HepG2 (cell line): Measurements from ENCODE around the gene GZF1. TPM values are rescaled to one million over a fixed set of nuclear protein-coding genes. Genes with fewer than 3 reads are reported as not detected.

Experiments
- BRD4 ChIP-seq: sonication (generic); formaldehyde crosslinking; IDR thresholded peaks from 2 replicates; pipeline ENCODE4 v1.4.0; 2020; ENCODE audit warnings: missing genetic modification reagents
- HMG20B ChIP-seq: conservative IDR thresholded peaks from 2 replicates; pipeline ENCODE4 v1.6.1; 2016; ENCODE audit warnings: missing genetic modification reagents, missing compliant biosample characterization
- JUN ChIP-seq: sonication (generic); formaldehyde crosslinking; IDR thresholded peaks from 2 replicates; pipeline ENCODE4 v1.4.0; 2020; ENCODE audit warnings: mild to moderate bottlenecking, missing genetic modification reagents
- KDM2A ChIP-seq: sonication (generic); formaldehyde crosslinking; IDR thresholded peaks from 2 replicates; pipeline ENCODE4 v1.4.0; 2020; ENCODE audit warnings: low read depth, missing genetic modification reagents, borderline replicate concordance
- MAF1 ChIP-seq: sonication (generic); formaldehyde crosslinking; IDR thresholded peaks from 2 replicates; pipeline ENCODE4 v1.5.0; 2020; ENCODE audit warnings: missing genetic modification reagents, borderline replicate concordance
- MEIS2 ChIP-seq: sonication (generic); formaldehyde crosslinking; IDR thresholded peaks from 2 replicates; pipeline ENCODE4 v1.9.0; 2021; ENCODE audit warnings: mild to moderate bottlenecking, missing genetic modification reagents
- NFATC3 ChIP-seq: sonication (generic); formaldehyde crosslinking; IDR thresholded peaks from 2 replicates; pipeline ENCODE4 v1.5.1; 2020; ENCODE audit warnings: mild to moderate bottlenecking, missing genetic modification reagents
- NFRKB ChIP-seq: fragments of 450-650 bp; IDR thresholded peaks from 2 replicates; pipeline ENCODE4 v1.6.1; 2017
- POLR2G ChIP-seq: fragments of 200-400 bp; formaldehyde crosslinking; IDR thresholded peaks from 2 replicates; pipeline ENCODE4 v1.6.1; 2018; ENCODE audit warnings: mild to moderate bottlenecking, low read depth, low read length, moderate library complexity
- SP1 ChIP-seq, 2 experiments: fragments of 450-650 bp in 1 of 2; sonication (generic) in 1 of 2; formaldehyde crosslinking in 1 of 2; IDR thresholded peaks; 2 replicates each; pipeline versions ENCODE4 v1.4.0 to v1.6.1; 2016 to 2020; ENCODE audit warnings: missing genetic modification reagents in 1 of 2
- TCF7 ChIP-seq: sonication (generic); IDR thresholded peaks from 2 replicates; pipeline ENCODE4 v1.6.1; 2016; ENCODE audit warnings: antibody characterized with exemption, low read depth
- ZBTB2 ChIP-seq: sonication (generic); formaldehyde crosslinking; IDR thresholded peaks from 2 replicates; pipeline ENCODE4 v1.8.0; 2022; ENCODE audit warnings: low read depth, missing genetic modification reagents
- ZBTB7A ChIP-seq: sonication (generic); formaldehyde crosslinking; IDR thresholded peaks from 2 replicates; pipeline ENCODE4 v1.8.0; 2022; ENCODE audit warnings: mild to moderate bottlenecking, missing genetic modification reagents
- ZFP82 ChIP-seq: sonication (generic); formaldehyde crosslinking; IDR thresholded peaks from 2 replicates; pipeline ENCODE4 v1.5.1; 2020; ENCODE audit warnings: mild to moderate bottlenecking, missing genetic modification reagents, borderline replicate concordance
- ZMYM4 ChIP-seq: sonication (generic); formaldehyde crosslinking; IDR thresholded peaks from 2 replicates; pipeline ENCODE4 v1.8.1; 2023; ENCODE audit warnings: mild to moderate bottlenecking, missing genetic modification reagents
- ZNF34 ChIP-seq: sonication (generic); formaldehyde crosslinking; IDR thresholded peaks from 2 replicates; pipeline ENCODE4 v1.4.0; 2020; ENCODE audit warnings: mild to moderate bottlenecking, missing genetic modification reagents, borderline replicate concordance
- ZNF44 ChIP-seq: sonication (generic); formaldehyde crosslinking; IDR thresholded peaks from 2 replicates; pipeline ENCODE4 v1.5.1; 2020; ENCODE audit warnings: mild to moderate bottlenecking, missing genetic modification reagents
- ZNF484 ChIP-seq: sonication (generic); formaldehyde crosslinking; IDR thresholded peaks from 2 replicates; pipeline ENCODE4 v1.5.1; 2020; ENCODE audit warnings: mild to moderate bottlenecking, low read depth, missing genetic modification reagents, borderline replicate concordance
- ZNF572 ChIP-seq: sonication (generic); formaldehyde crosslinking; IDR thresholded peaks from 2 replicates; pipeline ENCODE4 v1.5.1; 2020; ENCODE audit warnings: mild to moderate bottlenecking, missing genetic modification reagents
- polyA plus RNA-seq, 8 experiments: library from polyadenylated mRNA; depleted of rRNA in 3 of 8; stranded (reverse) in 7 of 8; unstranded in 1 of 8; fragments of >200 nt; fragmentation: Illumina TruSeq in 4 of 8; extraction: Trizol in 4 of 8; gene quantifications; 2 replicates each; pipeline versions ENCODE4 v1.2.1 to v1.2.3, GENCODE V29; 2011 to 2016; ENCODE audit warnings: low read depth in 4 of 8, missing spikeins in 1 of 8, mixed read lengths in 1 of 8; ENCODE audit not compliant: insufficient read depth in 1 of 8
- total RNA-seq, 5 experiments: library from RNA; depleted of rRNA; stranded (reverse); fragments of >200 nt; fragmentation: Illumina TruSeq; extraction: Trizol; gene quantifications; 2 replicates each; pipeline ENCODE4 v1.2.3, GENCODE V29; 2016; ENCODE audit warnings: low read depth in 1 of 5
- TF ChIP-seq, protein P1 (sequence below): sonication (generic); formaldehyde crosslinking; IDR thresholded peaks from 2 replicates; pipeline ENCODE4 v1.9.0; 2021; ENCODE audit warnings: mild to moderate bottlenecking, missing genetic modification reagents
- TF ChIP-seq, protein P2 (sequence below): sonication (generic); formaldehyde crosslinking; IDR thresholded peaks from 2 replicates; pipeline ENCODE4 v1.5.1; 2020; ENCODE audit warnings: mild to moderate bottlenecking, missing genetic modification reagents, borderline replicate concordance
- TF ChIP-seq, protein P3 (sequence below): IDR thresholded peaks from 2 replicates; pipeline ENCODE4 v1.6.1; 2016; ENCODE audit warnings: low read depth

The GZF1 gene
- total and polyA plus RNA-seq, 2 of the 13 experiments (the other 11 are each of a cell fraction or from before 2014, with no cell fraction given) = 16.9 to 26.0 TPM

DNA sequence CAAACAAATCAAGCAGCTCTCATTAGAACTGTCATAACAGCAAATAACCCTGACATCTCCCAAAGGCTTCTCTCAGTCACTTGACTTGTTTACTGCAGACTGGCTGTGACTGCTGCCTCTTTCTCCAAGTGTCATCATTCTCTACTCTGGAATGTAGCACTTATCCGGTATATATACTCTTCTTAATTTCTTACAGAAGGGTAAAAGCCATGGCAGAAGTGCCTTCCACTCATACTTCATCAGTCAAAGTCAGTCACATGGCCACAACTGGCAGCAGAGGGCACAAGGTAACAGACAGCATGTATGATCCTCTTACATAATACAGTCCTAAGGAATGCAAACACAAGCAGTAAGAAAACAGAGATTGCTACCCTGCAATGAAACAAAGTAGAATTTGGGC lies 50.0 kb downstream of the GZF1 start (continued):
- TF ChIP-seq ZFP82 (CRISPR knock-in tag) = no peak
- no peak for TF ChIP-seq SP1 (IDR thresholded peaks at IDR 0.05)
- no peak for TF ChIP-seq SP1 (CRISPR knock-in tag; IDR thresholded peaks at IDR 0.05)
- TF ChIP-seq NFRKB = no peak
- TF ChIP-seq KDM2A (CRISPR knock-in tag) = no peak
- no peak for TF ChIP-seq ZBTB2 (CRISPR knock-in tag)
- no peak for TF ChIP-seq ZMYM4 (CRISPR knock-in tag)
- no peak for TF ChIP-seq ZNF44 (CRISPR knock-in tag)
- no peak for TF ChIP-seq MAF1 (CRISPR knock-in tag)
- no peak for TF ChIP-seq POLR2G
- no peak for TF ChIP-seq ZNF34 (CRISPR knock-in tag)
- TF ChIP-seq, protein P1, sequence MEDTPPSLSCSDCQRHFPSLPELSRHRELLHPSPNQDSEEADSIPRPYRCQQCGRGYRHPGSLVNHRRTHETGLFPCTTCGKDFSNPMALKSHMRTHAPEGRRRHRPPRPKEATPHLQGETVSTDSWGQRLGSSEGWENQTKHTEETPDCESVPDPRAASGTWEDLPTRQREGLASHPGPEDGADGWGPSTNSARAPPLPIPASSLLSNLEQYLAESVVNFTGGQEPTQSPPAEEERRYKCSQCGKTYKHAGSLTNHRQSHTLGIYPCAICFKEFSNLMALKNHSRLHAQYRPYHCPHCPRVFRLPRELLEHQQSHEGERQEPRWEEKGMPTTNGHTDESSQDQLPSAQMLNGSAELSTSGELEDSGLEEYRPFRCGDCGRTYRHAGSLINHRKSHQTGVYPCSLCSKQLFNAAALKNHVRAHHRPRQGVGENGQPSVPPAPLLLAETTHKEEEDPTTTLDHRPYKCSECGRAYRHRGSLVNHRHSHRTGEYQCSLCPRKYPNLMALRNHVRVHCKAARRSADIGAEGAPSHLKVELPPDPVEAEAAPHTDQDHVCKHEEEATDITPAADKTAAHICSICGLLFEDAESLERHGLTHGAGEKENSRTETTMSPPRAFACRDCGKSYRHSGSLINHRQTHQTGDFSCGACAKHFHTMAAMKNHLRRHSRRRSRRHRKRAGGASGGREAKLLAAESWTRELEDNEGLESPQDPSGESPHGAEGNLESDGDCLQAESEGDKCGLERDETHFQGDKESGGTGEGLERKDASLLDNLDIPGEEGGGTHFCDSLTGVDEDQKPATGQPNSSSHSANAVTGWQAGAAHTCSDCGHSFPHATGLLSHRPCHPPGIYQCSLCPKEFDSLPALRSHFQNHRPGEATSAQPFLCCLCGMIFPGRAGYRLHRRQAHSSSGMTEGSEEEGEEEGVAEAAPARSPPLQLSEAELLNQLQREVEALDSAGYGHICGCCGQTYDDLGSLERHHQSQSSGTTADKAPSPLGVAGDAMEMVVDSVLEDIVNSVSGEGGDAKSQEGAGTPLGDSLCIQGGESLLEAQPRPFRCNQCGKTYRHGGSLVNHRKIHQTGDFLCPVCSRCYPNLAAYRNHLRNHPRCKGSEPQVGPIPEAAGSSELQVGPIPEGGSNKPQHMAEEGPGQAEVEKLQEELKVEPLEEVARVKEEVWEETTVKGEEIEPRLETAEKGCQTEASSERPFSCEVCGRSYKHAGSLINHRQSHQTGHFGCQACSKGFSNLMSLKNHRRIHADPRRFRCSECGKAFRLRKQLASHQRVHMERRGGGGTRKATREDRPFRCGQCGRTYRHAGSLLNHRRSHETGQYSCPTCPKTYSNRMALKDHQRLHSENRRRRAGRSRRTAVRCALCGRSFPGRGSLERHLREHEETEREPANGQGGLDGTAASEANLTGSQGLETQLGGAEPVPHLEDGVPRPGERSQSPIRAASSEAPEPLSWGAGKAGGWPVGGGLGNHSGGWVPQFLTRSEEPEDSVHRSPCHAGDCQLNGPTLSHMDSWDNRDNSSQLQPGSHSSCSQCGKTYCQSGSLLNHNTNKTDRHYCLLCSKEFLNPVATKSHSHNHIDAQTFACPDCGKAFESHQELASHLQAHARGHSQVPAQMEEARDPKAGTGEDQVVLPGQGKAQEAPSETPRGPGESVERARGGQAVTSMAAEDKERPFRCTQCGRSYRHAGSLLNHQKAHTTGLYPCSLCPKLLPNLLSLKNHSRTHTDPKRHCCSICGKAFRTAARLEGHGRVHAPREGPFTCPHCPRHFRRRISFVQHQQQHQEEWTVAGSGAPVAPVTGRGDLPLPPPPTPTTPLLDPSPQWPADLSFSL (CRISPR knock-in tag) = no peak
- TF ChIP-seq, protein P2, sequence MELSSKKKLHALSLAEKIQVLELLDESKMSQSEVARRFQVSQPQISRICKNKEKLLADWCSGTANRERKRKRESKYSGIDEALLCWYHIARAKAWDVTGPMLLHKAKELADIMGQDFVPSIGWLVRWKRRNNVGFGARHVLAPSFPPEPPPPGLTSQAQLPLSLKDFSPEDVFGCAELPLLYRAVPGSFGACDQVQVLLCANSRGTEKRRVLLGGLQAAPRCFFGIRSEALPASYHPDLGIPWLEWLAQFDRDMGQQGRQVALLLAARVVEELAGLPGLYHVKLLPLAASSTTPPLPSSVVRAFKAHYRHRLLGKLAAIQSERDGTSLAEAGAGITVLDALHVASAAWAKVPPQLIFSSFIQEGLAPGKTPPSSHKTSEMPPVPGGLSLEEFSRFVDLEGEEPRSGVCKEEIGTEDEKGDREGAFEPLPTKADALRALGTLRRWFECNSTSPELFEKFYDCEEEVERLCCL (CRISPR knock-in tag) = no peak
- TF ChIP-seq TCF7 = no peak
- TF ChIP-seq, protein P3, sequence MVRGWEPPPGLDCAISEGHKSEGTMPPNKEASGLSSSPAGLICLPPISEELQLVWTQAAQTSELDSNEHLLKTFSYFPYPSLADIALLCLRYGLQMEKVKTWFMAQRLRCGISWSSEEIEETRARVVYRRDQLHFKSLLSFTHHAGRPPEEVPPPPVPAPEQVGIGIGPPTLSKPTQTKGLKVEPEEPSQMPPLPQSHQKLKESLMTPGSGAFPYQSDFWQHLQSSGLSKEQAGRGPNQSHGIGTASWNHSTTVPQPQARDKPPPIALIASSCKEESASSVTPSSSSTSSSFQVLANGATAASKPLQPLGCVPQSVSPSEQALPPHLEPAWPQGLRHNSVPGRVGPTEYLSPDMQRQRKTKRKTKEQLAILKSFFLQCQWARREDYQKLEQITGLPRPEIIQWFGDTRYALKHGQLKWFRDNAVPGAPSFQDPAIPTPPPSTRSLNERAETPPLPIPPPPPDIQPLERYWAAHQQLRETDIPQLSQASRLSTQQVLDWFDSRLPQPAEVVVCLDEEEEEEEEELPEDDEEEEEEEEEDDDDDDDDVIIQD (CRISPR knock-in tag) = no peak
- TF ChIP-seq HMG20B = peak; percentile 59; the same call in 1 of the 2 replicates
- no peak for TF ChIP-seq ZBTB7A (CRISPR knock-in tag)
- no peak for TF ChIP-seq MEIS2
- no peak for TF ChIP-seq BRD4 (CRISPR knock-in tag)
- TF ChIP-seq ZNF484 (CRISPR knock-in tag) = no peak
- TF ChIP-seq NFATC3 = no peak
- TF ChIP-seq JUN (CRISPR knock-in tag) = no peak
- no peak for TF ChIP-seq ZNF572
